Muscle layer of duodenum (tissue), 2 donors: ENCODE results near the gene DUSP22.
A peak's percentile ranks its signal among the peaks of the same experiment; 100 is the strongest.
"Not testable (repeated sequence)": the region's sequence is repeated elsewhere in the genome, so short reads cannot be mapped to it uniquely, and the experiment has no call there.

Source experiments
- H3K27ac ChIP-seq: one replicate; pipeline ENCODE4 v1.7.0; 2013; ENCODE audit warnings: mild to moderate bottlenecking, low read length
- H3K27me3 ChIP-seq: one replicate; pipeline ENCODE4 v1.7.0; 2013; ENCODE audit warnings: low read depth, mild to moderate bottlenecking, control low read depth, low read length
- H3K36me3 ChIP-seq, 2 donors: one replicate each; pipeline ENCODE4 v1.7.0; 2013; ENCODE audit warnings: low read length in 2 of 2, control low read depth in 1 of 2, mild to moderate bottlenecking in 1 of 2; ENCODE audit not compliant: insufficient read depth in 2 of 2, control insufficient read depth in 1 of 2
- H3K4me1 ChIP-seq, 2 donors: one replicate each; pipeline ENCODE4 v1.7.0; 2013; ENCODE audit warnings: low read length in 2 of 2, mild to moderate bottlenecking in 2 of 2, control low read depth in 1 of 2, moderate library complexity in 1 of 2; ENCODE audit not compliant: insufficient read depth in 2 of 2, control insufficient read depth in 1 of 2
- H3K4me3 ChIP-seq, 2 donors: one replicate each; pipeline ENCODE4 v1.7.0; 2013; ENCODE audit warnings: low read length in 2 of 2, low read depth in 1 of 2, mild to moderate bottlenecking in 1 of 2
- H3K9me3 ChIP-seq, 2 donors: one replicate each; pipeline ENCODE4 v1.7.0; 2013; ENCODE audit warnings: low read length in 2 of 2, control low read depth in 1 of 2, mild to moderate bottlenecking in 1 of 2; ENCODE audit not compliant: control insufficient read depth in 1 of 2
- donor health status: healthy.

Gene DUSP22

GRCh38 chr6:322259-322930 is 30.1 kb downstream of the DUSP22 start:
- Histone ChIP-seq H3K9me3 (no peaks in the 10 kb centered on the region), H3K27ac (no peak overlapping the region), H3K4me3 (no peak overlapping the region), H3K4me1 (peaks cover 0 to 22% of the 10 kb centered on the region in 2 donors), H3K27me3 (no peaks in the 10 kb centered on the region), H3K36me3 (no peaks in the 10 kb centered on the region)

GRCh38 chr6:322940-323729 is 30.8 kb downstream of the DUSP22 start:
- Histone ChIP-seq H3K36me3 (no peaks in the 10 kb centered on the region), H3K27ac (no peak overlapping the region), H3K9me3 (no peaks in the 10 kb centered on the region)

GRCh38 chr6:323730-324088 is 31.4 kb downstream of the DUSP22 start:
- Histone ChIP-seq H3K27me3 (no peaks in the 10 kb centered on the region), H3K4me1 (peaks cover 5 to 26% of the 10 kb centered on the region in 2 donors), H3K27ac (no peak overlapping the region), H3K36me3 (no peaks in the 10 kb centered on the region), H3K9me3 (no peaks in the 10 kb centered on the region), H3K4me3 (no peak overlapping the region)

More at GRCh38 chr6:322940-323729, 30.8 kb downstream of the DUSP22 start:
- H3K27me3 ChIP-seq = no peaks in the 10 kb centered on the region
- H3K4me1 ChIP-seq = peaks cover 2 to 24% of the 10 kb centered on the region in 2 donors
- H3K4me3 ChIP-seq = no peak overlapping the region

GRCh38 chr6:324116-324728 is 31.9 kb downstream of the DUSP22 start:
- H3K27ac ChIP-seq = no peak overlapping the region
- peaks cover 5 to 28% of the 10 kb centered on the region in 2 donors for H3K4me1 ChIP-seq
- no peaks in the 10 kb centered on the region for H3K9me3 ChIP-seq

GRCh38 chr6:324729-325125 is 32.4 kb downstream of the DUSP22 start:
- Histone ChIP-seq H3K4me3 (no peak overlapping the region), H3K27me3 (no peaks in the 10 kb centered on the region), H3K27ac (no peak overlapping the region), H3K36me3 (no peaks in the 10 kb centered on the region), H3K4me1 (peaks cover 5 to 28% of the 10 kb centered on the region in 2 donors), H3K9me3 (no peaks in the 10 kb centered on the region)

More at GRCh38 chr6:324116-324728, 31.9 kb downstream of the DUSP22 start:
- H3K4me3 ChIP-seq = no peak overlapping the region
- no peaks in the 10 kb centered on the region for H3K36me3 ChIP-seq
- H3K27me3 ChIP-seq = no peaks in the 10 kb centered on the region

GRCh38 chr6:325161-325860 is 33.0 kb downstream of the DUSP22 start:
- H3K9me3 ChIP-seq, H3K36me3 ChIP-seq, H3K4me3 ChIP-seq, H3K27me3 ChIP-seq, H3K27ac ChIP-seq: not testable (repeated sequence)
- peaks cover 5 to 28% of the 10 kb centered on the region in 2 donors for H3K4me1 ChIP-seq

GRCh38 chr6:326066-326465 is 33.8 kb downstream of the DUSP22 start:
- H3K9me3 ChIP-seq, H3K27ac ChIP-seq, H3K36me3 ChIP-seq, H3K27me3 ChIP-seq, H3K4me3 ChIP-seq: not testable (repeated sequence)
- H3K4me1 ChIP-seq = peaks cover 5 to 28% of the 10 kb centered on the region in 2 donors

GRCh38 chr6:326896-327537 is 34.7 kb downstream of the DUSP22 start:
- Histone ChIP-seq H3K9me3 (no peaks in the 10 kb centered on the region), H3K4me3 (no peak overlapping the region), H3K36me3 (no peaks in the 10 kb centered on the region), H3K27ac (no peak overlapping the region), H3K4me1 (peaks cover 5 to 28% of the 10 kb centered on the region in 2 donors), H3K27me3 (no peaks in the 10 kb centered on the region)

GRCh38 chr6:327538-328116 is 35.3 kb downstream of the DUSP22 start:
- peaks cover 6 to 28% of the 10 kb centered on the region in 2 donors for H3K4me1 ChIP-seq
- no peaks in the 10 kb centered on the region for H3K27me3 ChIP-seq
- no peak overlapping the region for H3K4me3 ChIP-seq
- peak overlapping the region; percentile 42 for H3K27ac ChIP-seq
- H3K9me3 ChIP-seq = no peaks in the 10 kb centered on the region
- H3K36me3 ChIP-seq = no peaks in the 10 kb centered on the region

- Histone ChIP-seq H3K9me3 (no peaks in the 10 kb centered on the region), H3K27me3 (no peaks in the 10 kb centered on the region), H3K4me1 (peaks cover 12 to 28% of the 10 kb centered on the region in 2 donors), H3K4me3 (no peak overlapping the region), H3K27ac (peak overlapping the region; percentile 42), H3K36me3 (no peaks in the 10 kb centered on the region)
Measured at GRCh38 chr6:328136-328670, 35.9 kb downstream of the DUSP22 start.
